Thoracic aorta (tissue), 2 donors: ENCODE data around the gene P4HB. TPM values are rescaled to one million over a fixed set of nuclear protein-coding genes. Genes with fewer than 3 reads are reported as not detected.

Experiments used
- ATAC-seq: fragments of 150-250 bp; one replicate; pipeline ENCODE4 v1.8.0; 2017; ENCODE audit warnings: low read depth; ENCODE audit not compliant: insufficient number of reproducible peaks, low FRiP score
- DNase-seq: peaks from one replicate; pipeline ENCODE4 v3.0.0-alpha.2; 2020; ENCODE audit warnings: low spot score
- H3K27ac ChIP-seq, 2 donors: fragments of 200-600 bp; sonication (generic); 1 replicate in 1 of 2; 2 replicates in 1 of 2; pipeline ENCODE4 v1.5.1; 2016; ENCODE audit warnings: mild to moderate bottlenecking in 2 of 2, moderate library complexity in 2 of 2
- H3K27me3 ChIP-seq: fragments of 200-600 bp; sonication (generic); replicated peaks from 2 replicates; pipeline ENCODE4 v1.6.0; 2016; ENCODE audit warnings: mild to moderate bottlenecking; ENCODE audit not compliant: insufficient read depth
- H3K36me3 ChIP-seq: fragments of 200-600 bp; sonication (generic); one replicate; pipeline ENCODE4 v1.5.1; 2016
- H3K4me1 ChIP-seq, 2 donors: fragments of 200-600 bp; sonication (generic); 1 replicate in 1 of 2; 2 replicates in 1 of 2; pipeline versions ENCODE4 v1.5.1 to v1.6.0; 2016; ENCODE audit warnings: low read depth in 2 of 2, mild to moderate bottlenecking in 1 of 2; ENCODE audit not compliant: control insufficient read depth in 1 of 2
- H3K4me3 ChIP-seq: fragments of 200-600 bp; sonication (generic); 2 replicates; pipeline ENCODE4 v1.5.1; 2016; ENCODE audit warnings: mild to moderate bottlenecking
- H3K9me3 ChIP-seq: fragments of 200-600 bp; sonication (generic); 2 replicates; pipeline ENCODE4 v1.5.1; 2016
- CTCF ChIP-seq: fragments of 200-600 bp; sonication (generic); IDR thresholded peaks from one replicate; pipeline ENCODE4 v1.5.1; 2019; ENCODE audit warnings: antibody characterized with exemption
- total RNA-seq, 2 donors: library from RNA; depleted of rRNA; stranded (reverse); fragments of >200 nt; gene quantifications; one replicate each; pipeline versions ENCODE4 v1.1.0 to v1.2.3, GENCODE V29; 2016

The P4HB gene
- total RNA-seq, 2 donors from 2014 or later = 515 to 655 TPM

GRCh38 chr17:81828656-81829055 lies 31.7 kb downstream of the P4HB start:
- Histone ChIP-seq H3K4me3 (no peak overlapping the region), H3K4me1 (peaks cover 13 to 21% of the 10 kb centered on the region in 2 donors), H3K36me3 (peaks cover 2% of the 10 kb centered on the region), H3K9me3 (no peaks in the 10 kb centered on the region), H3K27ac (no peak overlapping the region), H3K27me3 (no peaks in the 10 kb centered on the region)
- TF ChIP-seq CTCF = no peak
- no peak for DNase-seq
- no peak for ATAC-seq

DNA sequence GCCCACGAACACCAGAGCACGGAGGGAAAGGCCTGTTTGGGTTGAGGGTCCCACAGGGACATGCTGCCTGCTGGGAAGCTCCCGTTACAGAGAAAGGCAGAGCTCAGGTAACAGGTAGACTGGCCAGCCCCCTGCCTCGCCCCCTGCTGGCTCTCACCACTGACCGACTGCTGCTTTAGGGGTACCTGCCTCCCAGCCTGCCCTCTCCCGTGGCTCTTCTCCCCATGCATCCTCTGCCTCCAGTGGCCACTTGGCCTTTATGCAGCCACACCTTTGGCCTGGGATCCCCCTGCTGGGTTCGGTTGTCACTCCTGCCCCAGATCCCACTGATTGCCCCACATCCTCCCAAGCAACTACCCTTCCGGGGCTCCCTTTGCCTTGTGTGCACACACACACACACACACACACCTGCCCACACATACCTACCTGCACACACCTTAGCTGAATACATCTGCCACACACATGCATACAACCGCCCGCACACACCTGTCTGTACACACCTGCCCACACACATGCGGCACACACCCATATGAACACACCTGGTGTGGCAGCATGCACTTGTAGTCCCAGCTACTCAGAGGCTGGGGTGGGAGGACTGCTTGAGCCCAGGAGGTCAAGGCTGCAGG lies 34.4 kb downstream of the P4HB start:
- H3K4me3 ChIP-seq = no peak overlapping the region
- peaks cover 8% of the 10 kb centered on the region for H3K36me3 ChIP-seq
- no peak overlapping the region for H3K27ac ChIP-seq
- ATAC-seq = no peak
- H3K27me3 ChIP-seq = no peaks in the 10 kb centered on the region
- peaks cover 6 to 16% of the 10 kb centered on the region in 2 donors for H3K4me1 ChIP-seq
- no peaks in the 10 kb centered on the region for H3K9me3 ChIP-seq
- TF ChIP-seq CTCF = no peak
- DNase-seq = no peak

GRCh38 chr17:81824595-81824994 lies 35.7 kb downstream of the P4HB start:
- Histone ChIP-seq H3K27ac (no peak overlapping the region), H3K4me3 (no peak overlapping the region), H3K27me3 (no peaks in the 10 kb centered on the region), H3K36me3 (peaks cover 8% of the 10 kb centered on the region), H3K9me3 (no peaks in the 10 kb centered on the region), H3K4me1 (peaks cover 6 to 14% of the 10 kb centered on the region in 2 donors)
- no peak for ATAC-seq
- TF ChIP-seq CTCF = no peak
- no peak for DNase-seq

DNA sequence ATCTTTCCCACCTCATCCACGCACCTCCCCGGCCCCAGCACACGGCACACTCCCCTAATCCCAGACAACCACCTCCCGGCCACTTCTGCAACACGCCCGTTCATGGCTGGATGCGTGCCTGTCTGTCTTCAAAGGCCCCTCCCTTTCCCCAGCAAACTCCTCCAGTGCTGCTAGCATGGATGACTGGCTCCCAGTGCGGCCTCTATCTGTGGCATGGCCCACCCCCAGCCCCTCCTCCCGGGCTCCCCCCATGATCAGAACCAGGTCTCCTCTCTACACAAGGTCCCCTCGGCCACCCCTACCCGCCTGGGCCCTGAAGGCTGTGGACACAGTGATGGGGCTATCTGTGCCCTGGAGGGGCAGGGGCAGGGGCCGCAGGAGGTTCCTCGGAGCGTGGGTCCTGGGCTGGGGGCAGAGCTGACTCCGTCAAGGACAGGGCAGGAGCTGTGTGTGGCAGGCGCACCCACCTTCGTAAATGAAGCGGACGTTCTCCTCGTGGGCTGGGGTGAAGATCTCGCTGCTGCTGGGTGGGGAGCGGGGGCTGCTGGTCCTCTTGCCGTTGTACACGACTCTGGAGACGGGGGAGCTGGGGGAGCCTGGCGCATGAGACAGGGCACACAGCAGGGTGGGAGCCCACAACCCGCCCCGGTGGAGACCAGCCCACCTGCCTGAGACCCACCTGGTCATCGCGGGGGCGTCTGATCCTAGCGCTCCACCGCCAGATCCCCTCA lies 36.4 kb downstream of the P4HB start:
- Histone ChIP-seq H3K4me3 (no peak overlapping the region), H3K9me3 (no peaks in the 10 kb centered on the region), H3K4me1 (peaks cover 6 to 14% of the 10 kb centered on the region in 2 donors), H3K27ac (no peak overlapping the region), H3K27me3 (no peaks in the 10 kb centered on the region), H3K36me3 (peaks cover 8% of the 10 kb centered on the region)
- no peak for ATAC-seq
- TF ChIP-seq CTCF = no peak
- no peak for DNase-seq

GRCh38 chr17:81822996-81823819 lies 37.1 kb downstream of the P4HB start:
- H3K27me3 ChIP-seq = no peaks in the 10 kb centered on the region
- ATAC-seq (no peak), DNase-seq (no peak)
- TF ChIP-seq CTCF = no peak
- peaks cover 8% of the 10 kb centered on the region for H3K36me3 ChIP-seq
- no peak overlapping the region for H3K4me3 ChIP-seq
- no peaks in the 10 kb centered on the region for H3K9me3 ChIP-seq
- H3K27ac ChIP-seq = no peak overlapping the region
- peaks cover 6 to 14% of the 10 kb centered on the region in 2 donors for H3K4me1 ChIP-seq
